H9 (cell line): ENCODE data around the gene PCDHB7. TPM values are rescaled to one million over a fixed set of nuclear protein-coding genes. Genes with fewer than 3 reads are reported as not detected.
"Not testable (repeated sequence)": the region's sequence is repeated elsewhere in the genome, so short reads cannot be mapped to it uniquely, and the experiment has no call there.

Source experiments
- DNase-seq: peaks from one replicate; pipeline ENCODE4 v3.0.0-alpha.2; 2017
- H2AFZ ChIP-seq: one replicate; pipeline ENCODE4 v1.6.1; 2013; ENCODE audit warnings: mild to moderate bottlenecking, low read length, control low read depth, moderate library complexity
- H2AK5ac ChIP-seq: 2 replicates; pipeline ENCODE4 v1.6.1; 2013; ENCODE audit warnings: low read length, control low read depth, mixed read lengths; ENCODE audit not compliant: insufficient read length
- H2BK120ac ChIP-seq: one replicate; pipeline ENCODE4 v1.6.1; 2013; ENCODE audit warnings: low read depth, mild to moderate bottlenecking, low read length, control low read depth, inconsistent platforms; ENCODE audit not compliant: poor library complexity, severe bottlenecking
- H2BK12ac ChIP-seq: 2 replicates; pipeline ENCODE4 v1.6.1; 2013; ENCODE audit warnings: low read length, control low read depth, mixed read lengths, low read depth; ENCODE audit not compliant: insufficient read length
- H2BK15ac ChIP-seq: 2 replicates; pipeline ENCODE4 v1.6.1; 2013; ENCODE audit warnings: low read depth, low read length, control low read depth
- H2BK20ac ChIP-seq: one replicate; pipeline ENCODE4 v1.6.1; 2013; ENCODE audit warnings: low read depth, mild to moderate bottlenecking, low read length, control low read depth, inconsistent platforms; ENCODE audit not compliant: poor library complexity, severe bottlenecking
- H2BK5ac ChIP-seq: 2 replicates; pipeline ENCODE4 v1.6.1; 2013; ENCODE audit warnings: low read length, control low read depth, mixed read lengths; ENCODE audit not compliant: insufficient read length
- H3K14ac ChIP-seq: 2 replicates; pipeline ENCODE4 v1.6.1; 2013; ENCODE audit warnings: low read length, control low read depth; ENCODE audit not compliant: insufficient read depth
- H3K18ac ChIP-seq: 2 replicates; pipeline ENCODE4 v1.6.1; 2013; ENCODE audit warnings: low read depth, mild to moderate bottlenecking, mixed read lengths, low read length, control low read depth; ENCODE audit not compliant: insufficient read length
- H3K23ac ChIP-seq: 2 replicates; pipeline ENCODE4 v1.6.1; 2013; ENCODE audit warnings: low read length, control low read depth, mixed read lengths, low read depth; ENCODE audit not compliant: insufficient read length
- H3K23me2 ChIP-seq: 2 replicates; pipeline ENCODE4 v1.6.1; 2013; ENCODE audit warnings: low read depth, mild to moderate bottlenecking, mixed read lengths, low read length, control low read depth; ENCODE audit not compliant: insufficient read length, poor library complexity, severe bottlenecking
- H3K27ac ChIP-seq: 2 replicates; pipeline ENCODE4 v1.5.1; 2013; ENCODE audit warnings: low read length, control low read depth, mixed read lengths, low read depth; ENCODE audit not compliant: insufficient read length
- H3K27me3 ChIP-seq: 2 replicates; pipeline ENCODE4 v1.6.1; 2013; ENCODE audit warnings: low read length, control low read depth, inconsistent platforms; ENCODE audit not compliant: insufficient read depth
- H3K4ac ChIP-seq: 2 replicates; pipeline ENCODE4 v1.6.1; 2013; ENCODE audit warnings: low read depth, mild to moderate bottlenecking, control low read depth, inconsistent platforms, low read length, moderate library complexity
- H3K4me1 ChIP-seq: 2 replicates; pipeline ENCODE4 v1.6.1; 2013; ENCODE audit warnings: low read length, control low read depth, inconsistent platforms; ENCODE audit not compliant: insufficient read depth
- H3K4me2 ChIP-seq: 2 replicates; pipeline ENCODE4 v1.6.1; 2013; ENCODE audit warnings: low read length, control low read depth, mixed read lengths; ENCODE audit not compliant: insufficient read length, insufficient read depth
- H3K56ac ChIP-seq: 2 replicates; pipeline ENCODE4 v1.6.1; 2013; ENCODE audit warnings: low read depth, mild to moderate bottlenecking, mixed read lengths, low read length, control low read depth; ENCODE audit not compliant: insufficient read length
- H3K79me1 ChIP-seq: 2 replicates; pipeline ENCODE4 v1.6.1; 2013; ENCODE audit warnings: low read depth, mild to moderate bottlenecking, moderate library complexity, low read length, control low read depth, inconsistent platforms; ENCODE audit not compliant: insufficient read depth, poor library complexity, severe bottlenecking
- H3K79me2 ChIP-seq: 2 replicates; pipeline ENCODE4 v1.6.1; 2013; ENCODE audit warnings: low read length, control low read depth, inconsistent platforms; ENCODE audit not compliant: insufficient read depth
- H3K9ac ChIP-seq: 2 replicates; pipeline ENCODE4 v1.6.1; 2013; ENCODE audit warnings: low read length, control low read depth, mixed read lengths; ENCODE audit not compliant: insufficient read length; ENCODE audit errors: extremely low read depth
- H3K9me3 ChIP-seq: one replicate; pipeline ENCODE4 v1.6.1; 2013; ENCODE audit warnings: low read depth, low read length, inconsistent platforms; ENCODE audit not compliant: control insufficient read depth
- H3T11ph ChIP-seq: one replicate; pipeline ENCODE4 v1.6.1; 2013; ENCODE audit warnings: mild to moderate bottlenecking, low read length, control low read depth, inconsistent platforms
- H4K20me1 ChIP-seq: one replicate; pipeline ENCODE4 v1.6.1; 2013; ENCODE audit not compliant: control insufficient read depth, insufficient read length, insufficient read depth
- H4K5ac ChIP-seq: 2 replicates; pipeline ENCODE4 v1.6.1; 2013; ENCODE audit warnings: low read depth, mild to moderate bottlenecking, mixed read lengths, low read length, control low read depth; ENCODE audit not compliant: insufficient read length
- H4K8ac ChIP-seq: replicated peaks from 2 replicates; pipeline ENCODE4 v1.6.1; 2013; ENCODE audit warnings: low read length, control low read depth, mixed read lengths, low read depth; ENCODE audit not compliant: insufficient read length
- H4K91ac ChIP-seq: 2 replicates; pipeline ENCODE4 v1.6.1; 2013; ENCODE audit warnings: low read depth, mild to moderate bottlenecking, moderate library complexity, mixed read lengths, low read length, control low read depth; ENCODE audit not compliant: insufficient read length
- H3K27ac Mint-ChIP-seq, 3 experiments: 2 replicates in 2 of 3; 3 replicates in 1 of 3; pipeline ENCODE4 v1.8.0; 2020 to 2021; ENCODE audit warnings: mixed read lengths in 3 of 3, mild to moderate bottlenecking in 1 of 3, moderate library complexity in 1 of 3
- H3K27me3 Mint-ChIP-seq: 2 replicates; pipeline ENCODE4 v1.8.0; 2021; ENCODE audit warnings: low read depth, mild to moderate bottlenecking, moderate library complexity, mixed read lengths
- H3K36me3 Mint-ChIP-seq, 3 experiments: 2 replicates in 2 of 3; 3 replicates in 1 of 3; pipeline ENCODE4 v1.8.0; 2020 to 2021; ENCODE audit warnings: low read depth in 3 of 3, mixed read lengths in 3 of 3; ENCODE audit not compliant: insufficient read depth in 1 of 3
- H3K4me1 Mint-ChIP-seq, 2 experiments: 2 replicates each; pipeline ENCODE4 v1.8.0; 2020; ENCODE audit warnings: mixed read lengths in 2 of 2
- H3K4me3 Mint-ChIP-seq, 2 experiments: 2 replicates in 1 of 2; 3 replicates in 1 of 2; pipeline ENCODE4 v1.8.0; 2020 to 2021; ENCODE audit warnings: mild to moderate bottlenecking in 2 of 2, mixed read lengths in 2 of 2, moderate library complexity in 1 of 2
- H3K9me3 Mint-ChIP-seq, 2 experiments: 2 replicates in 1 of 2; 3 replicates in 1 of 2; pipeline ENCODE4 v1.8.0; 2020; ENCODE audit warnings: mild to moderate bottlenecking in 2 of 2, mixed read lengths in 2 of 2, moderate library complexity in 1 of 2
- CTCF ChIP-seq: fragments of 200-600 bp; sonication (generic); conservative IDR thresholded peaks from 3 replicates; pipeline ENCODE4 v1.8.0; 2021; ENCODE audit warnings: antibody characterized with exemption, mild to moderate bottlenecking
- WGBS: extraction: QIAGEN DNeasy Blood & Tissue Kit; methylation state at CpG from one replicate; pipeline ENCODE4 v1.1.7; 2013; ENCODE audit warnings: missing lambda C conversion rate, low lambda C conversion rate, mixed read lengths; ENCODE audit not compliant: insufficient read length; ENCODE audit errors: extremely low coverage; 5-methylcytosine and 5-hydroxymethylcytosine counted together
- total RNA-seq: library from RNA; stranded (reverse); gene quantifications from 2 replicates; pipeline ENCODE4 v1.2.1, GENCODE V29; 2021

Gene PCDHB7
- total RNA-seq, 1 experiment from 2014 or later = 0.52 TPM

DNA sequence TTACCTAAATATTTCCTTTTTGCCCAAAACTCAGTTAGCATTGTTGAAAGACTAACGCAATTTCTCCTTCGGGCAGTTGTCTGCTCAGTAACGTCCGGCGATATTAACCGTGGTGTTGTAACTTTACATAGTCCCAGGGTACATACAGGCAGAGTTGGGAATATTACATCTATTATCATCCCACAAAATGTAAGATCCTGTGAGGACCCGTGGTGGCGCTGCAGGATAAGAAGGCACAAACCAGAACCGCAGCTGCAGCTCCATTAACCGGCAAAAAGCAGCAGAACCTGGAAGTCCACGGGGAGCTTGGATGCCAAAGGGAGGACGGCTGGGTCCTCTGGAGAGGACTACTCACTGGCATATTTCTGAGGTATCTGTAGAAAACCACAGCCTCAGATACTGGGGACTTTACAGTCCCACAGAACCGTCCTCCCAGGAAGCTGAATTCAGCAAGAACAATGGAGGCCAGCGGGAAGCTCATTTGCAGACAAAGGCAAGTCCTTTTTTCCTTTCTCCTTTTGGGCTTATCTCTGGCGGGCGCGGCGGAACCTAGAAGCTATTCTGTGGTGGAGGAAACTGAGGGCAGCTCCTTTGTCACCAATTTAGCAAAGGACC is 5.2 kb downstream of the PCDHB7 start, which contains the start of gene PCDHB8:
Gene PCDHB8 (plus strand): TSS at position 214 of the 615 bp plus-strand sequence. CDS start 245 bp downstream, at position 459.
- not testable (repeated sequence) for H3K4me3 Mint-ChIP-seq, H3K4me1 ChIP-seq, H3T11ph ChIP-seq, H3K27ac ChIP-seq, H3K23me2 ChIP-seq, H2BK120ac ChIP-seq, H3K14ac ChIP-seq, H2BK5ac ChIP-seq, H4K8ac ChIP-seq, H4K5ac ChIP-seq, H3K4me2 ChIP-seq, H3K9me3 ChIP-seq, H3K79me2 ChIP-seq, H3K18ac ChIP-seq, H3K27me3 ChIP-seq, H3K79me1 ChIP-seq, H2BK20ac ChIP-seq, H2BK15ac ChIP-seq, H3K27ac Mint-ChIP-seq, H3K9ac ChIP-seq, H4K20me1 ChIP-seq, H2BK12ac ChIP-seq, H2AFZ ChIP-seq, H2AK5ac ChIP-seq, H3K56ac ChIP-seq, H4K91ac ChIP-seq, H3K23ac ChIP-seq, H3K4me1 Mint-ChIP-seq, DNase-seq, H3K27me3 Mint-ChIP-seq, H3K4ac ChIP-seq
- no CpG with 5 or more reads among the region's 18 CpGs for WGBS
- peaks cover 4 to 21% (median 10%) of the 10 kb centered on the region in 3 experiments; a peak in 5 of 7 replicates for H3K36me3 Mint-ChIP-seq
- H3K9me3 Mint-ChIP-seq = peaks cover 20 to 28% of the 10 kb centered on the region in 2 experiments
- peak; percentile 43; the same call in 2 of the 3 replicates for TF ChIP-seq CTCF

GRCh38 chr5:141179371-141179770 is 6.9 kb downstream of the PCDHB7 start:
- not testable (repeated sequence) for H3K79me1 ChIP-seq
- no CpG with 5 or more reads among the region's 39 CpGs for WGBS

More at GRCh38 chr5:141179371-141179770, 6.9 kb downstream of the PCDHB7 start:
- not testable (repeated sequence) for H3K4me1 Mint-ChIP-seq, H4K5ac ChIP-seq, H2BK20ac ChIP-seq, H3K27me3 ChIP-seq, H3K4me2 ChIP-seq, H3K27me3 Mint-ChIP-seq, H2AFZ ChIP-seq, H4K91ac ChIP-seq, H3K4me3 Mint-ChIP-seq, H2BK12ac ChIP-seq, H3K23me2 ChIP-seq, H2BK15ac ChIP-seq, H3K14ac ChIP-seq, H3K18ac ChIP-seq, H4K20me1 ChIP-seq, H2BK5ac ChIP-seq, H3K23ac ChIP-seq, H3K56ac ChIP-seq, H3K27ac Mint-ChIP-seq, DNase-seq, H3K9me3 ChIP-seq, H2AK5ac ChIP-seq, H3K79me2 ChIP-seq, H3K9ac ChIP-seq, H3T11ph ChIP-seq, H3K4ac ChIP-seq, H4K8ac ChIP-seq, H3K4me1 ChIP-seq, H3K27ac ChIP-seq, H2BK120ac ChIP-seq
- Mint-ChIP-seq H3K36me3 (peaks cover 4 to 19% (median 9%) of the 10 kb centered on the region in 3 experiments), H3K9me3 (peaks cover 15 to 23% of the 10 kb centered on the region in 2 experiments)
